IMR-90 (cell line): ENCODE results near the gene THOP1. TPM values are rescaled to one million over a fixed set of nuclear protein-coding genes. Genes with fewer than 3 reads are reported as not detected.

Source experiments
- ATAC-seq: fragments of 200-7000 bp; cut with Tn5 transposase; 2 replicates; pipeline ENCODE4 v1.9.1; 2020; ENCODE audit warnings: low read depth, mild to moderate bottlenecking, moderate library complexity
- BruUV-seq: library from RNA; stranded (reverse); fragments of 400-500 nt; replicated peaks from 2 replicates; lab custom pipeline; 2021; lab: Mats Ljungman, UMichigan
- CTCF ChIA-PET: fragments of 300-600 bp; formaldehyde crosslinking; extraction: SDS; loops from one replicate; lab custom pipeline; 2021; ENCODE audit warnings: antibody characterized with exemption; lab: Yijun Ruan, JAX
- POLR2A ChIA-PET: fragments of 300-600 bp; sonication (Branson Sonifier 250); formaldehyde crosslinking; loops from one replicate; lab custom pipeline; 2022; ENCODE audit warnings: antibody characterized with exemption; ENCODE audit not compliant: unreplicated experiment; lab: Charles Lee
- DNase-seq: peaks from one replicate; pipeline ENCODE4 v3.0.0; 2013
- H2AFZ ChIP-seq: replicated peaks from 2 replicates; pipeline ENCODE3; 2013; ENCODE audit warnings: low read length, mild to moderate bottlenecking; ENCODE audit not compliant: poor library complexity
- H2AK5ac ChIP-seq: 2 replicates; pipeline ENCODE4 v1.6.1; 2013; ENCODE audit warnings: low read depth, low read length, inconsistent platforms
- H2AK9ac ChIP-seq: replicated peaks from 2 replicates; pipeline ENCODE3; 2013; ENCODE audit warnings: mild to moderate bottlenecking, low read depth, low read length, moderate library complexity; ENCODE audit not compliant: poor library complexity
- H2BK120ac ChIP-seq: 2 replicates; pipeline ENCODE4 v1.6.1; 2013; ENCODE audit warnings: low read depth, low read length, inconsistent platforms
- H2BK15ac ChIP-seq: 3 replicates; pipeline ENCODE4 v1.6.1; 2013; ENCODE audit warnings: low read depth, low read length, inconsistent platforms
- H2BK20ac ChIP-seq: 2 replicates; pipeline ENCODE4 v1.6.1; 2013; ENCODE audit warnings: low read depth, mild to moderate bottlenecking, inconsistent platforms, low read length, moderate library complexity
- H2BK5ac ChIP-seq: 2 replicates; pipeline ENCODE4 v1.6.1; 2013; ENCODE audit warnings: mild to moderate bottlenecking, low read depth, low read length, inconsistent platforms; ENCODE audit not compliant: poor library complexity, severe bottlenecking
- H3K14ac ChIP-seq: replicated peaks from 2 replicates; pipeline ENCODE4 v1.6.1; 2013; ENCODE audit warnings: low read depth, low read length, inconsistent platforms
- H3K18ac ChIP-seq: 2 replicates; pipeline ENCODE4 v1.6.1; 2013; ENCODE audit warnings: low read depth, low read length, control low read depth
- H3K23ac ChIP-seq: 2 replicates; pipeline ENCODE4 v1.6.1; 2013; ENCODE audit warnings: low read depth, low read length, inconsistent platforms
- H3K27ac ChIP-seq: 2 replicates; pipeline ENCODE4 v1.5.1; 2013; ENCODE audit warnings: mild to moderate bottlenecking, control low read depth, low read length; ENCODE audit not compliant: insufficient read depth
- H3K27me3 ChIP-seq: 2 replicates; pipeline ENCODE4 v1.6.1; 2013; ENCODE audit warnings: low read length; ENCODE audit not compliant: control insufficient read depth, insufficient read depth
- H3K36me3 ChIP-seq: 2 replicates; pipeline ENCODE4 v1.6.1; 2013; ENCODE audit warnings: low read length, mixed read lengths; ENCODE audit not compliant: control insufficient read depth, insufficient read depth
- H3K4ac ChIP-seq: 2 replicates; pipeline ENCODE4 v1.6.1; 2013; ENCODE audit warnings: low read depth, low read length, inconsistent platforms
- H3K4me1 ChIP-seq: 2 replicates; pipeline ENCODE4 v1.6.1; 2013; ENCODE audit warnings: low read length, mixed read lengths; ENCODE audit not compliant: control insufficient read depth, insufficient read depth
- H3K4me2 ChIP-seq: 2 replicates; pipeline ENCODE4 v1.6.1; 2013; ENCODE audit warnings: low read depth, mild to moderate bottlenecking, control low read depth, low read length, moderate library complexity
- H3K4me3 ChIP-seq: 2 replicates; pipeline ENCODE4 v1.5.1; 2013; ENCODE audit warnings: low read depth, mild to moderate bottlenecking, control low read depth, low read length, moderate library complexity; ENCODE audit not compliant: insufficient read depth
- H3K56ac ChIP-seq: 2 replicates; pipeline ENCODE4 v1.6.1; 2013; ENCODE audit warnings: low read length, inconsistent platforms; ENCODE audit not compliant: insufficient read depth; ENCODE audit errors: extremely low read depth
- H3K79me1 ChIP-seq, 2 experiments: 2 replicates each; pipeline ENCODE4 v1.6.1; 2013; ENCODE audit warnings: low read length in 2 of 2, inconsistent platforms in 1 of 2, low read depth in 1 of 2
- H3K9ac ChIP-seq: 2 replicates; pipeline ENCODE4 v1.6.1; 2013; ENCODE audit warnings: low read depth, low read length, control low read depth
- H3K9me1 ChIP-seq: 2 replicates; pipeline ENCODE4 v1.6.1; 2013; ENCODE audit warnings: low read length, inconsistent platforms; ENCODE audit not compliant: insufficient read depth
- H3K9me3 ChIP-seq: 2 replicates; pipeline ENCODE4 v1.6.1; 2013; ENCODE audit warnings: low read length; ENCODE audit not compliant: control insufficient read depth, insufficient read depth
- H4K20me1 ChIP-seq: 2 replicates; pipeline ENCODE4 v1.6.1; 2013; ENCODE audit warnings: low read length, inconsistent platforms; ENCODE audit not compliant: insufficient read depth
- H4K5ac ChIP-seq: 2 replicates; pipeline ENCODE4 v1.6.1; 2013; ENCODE audit warnings: mild to moderate bottlenecking, low read depth, low read length, control low read depth
- H4K8ac ChIP-seq, 2 experiments: 2 replicates each; pipeline ENCODE4 v1.6.1; 2013; ENCODE audit warnings: low read depth in 2 of 2, low read length in 2 of 2, control low read depth in 1 of 2, inconsistent platforms in 1 of 2
- H4K91ac ChIP-seq: 2 replicates; pipeline ENCODE4 v1.6.1; 2013; ENCODE audit warnings: low read depth, low read length, inconsistent platforms; ENCODE audit not compliant: insufficient read depth
- BHLHE40 ChIP-seq: fragments of 150-350 bp; IDR thresholded peaks from 2 replicates; pipeline ENCODE4 v1.6.1; 2016; ENCODE audit warnings: mild to moderate bottlenecking, low read depth, low read length
- CHD1 ChIP-seq: IDR thresholded peaks from 2 replicates; pipeline ENCODE4 v1.6.1; 2012; ENCODE audit warnings: low read depth, low read length, improper control_type of control experiment
- CTCF ChIP-seq: conservative IDR thresholded peaks from 2 replicates; pipeline ENCODE4 v1.5.1; 2012; ENCODE audit warnings: mild to moderate bottlenecking, low read depth, low read length, improper control_type of control experiment
- MAFK ChIP-seq: IDR thresholded peaks from 2 replicates; pipeline ENCODE4 v1.6.1; 2012; ENCODE audit warnings: low read depth, low read length, improper control_type of control experiment
- RCOR1 ChIP-seq: IDR thresholded peaks from 2 replicates; pipeline ENCODE4 v1.6.1; 2012; ENCODE audit warnings: mild to moderate bottlenecking, low read length, improper control_type of control experiment; ENCODE audit not compliant: insufficient replicate concordance
- WGBS, 2 experiments: methylation state at CpG; one replicate each; pipeline versions ENCODE4 v1.1.5 to v1.1.7; 2013; ENCODE audit warnings: missing lambda C conversion rate in 2 of 2; ENCODE audit not compliant: insufficient read length in 1 of 2; ENCODE audit errors: extremely low coverage in 2 of 2; 5-methylcytosine and 5-hydroxymethylcytosine counted together
- dilution Hi-C: fragments of 300-500 bp; cut with HindIII; formaldehyde crosslinking; loops from one replicate; pipeline ENCODE4 v1.14.3; 2018; ENCODE audit warnings: low sequenced_read_pairs; ENCODE audit not compliant: unreplicated experiment
- in situ Hi-C: fragments of 300-500 bp; cut with MboI; formaldehyde crosslinking; loops from 3 replicates; pipeline ENCODE4 v1.14.3; 2019; ENCODE audit warnings: low sequenced_read_pairs, inconsistent platforms, mixed read lengths
- intact Hi-C: fragments of 100-400 bp; cut with micrococcal nuclease; formaldehyde crosslinking; loops from 2 replicates; pipeline ENCODE4 v1.10.0; 2022
- polyA plus RNA-seq, 3 experiments: library from polyadenylated mRNA; depleted of rRNA; stranded (reverse); fragments of >200 nt; gene quantifications; 2 replicates each; pipeline ENCODE4 v1.2.3, GENCODE V29; 2012; ENCODE audit warnings: low replicate concordance in 1 of 3
- total RNA-seq: library from RNA; depleted of rRNA; stranded (reverse); fragments of >200 nt; gene quantifications from 2 replicates; pipeline ENCODE4 v1.2.3, GENCODE V29; 2012

The THOP1 gene
- total and polyA plus RNA-seq, 2 of the 4 experiments (the other 2 are of a cell fraction) = 57.5 to 91.9 TPM

DNA sequence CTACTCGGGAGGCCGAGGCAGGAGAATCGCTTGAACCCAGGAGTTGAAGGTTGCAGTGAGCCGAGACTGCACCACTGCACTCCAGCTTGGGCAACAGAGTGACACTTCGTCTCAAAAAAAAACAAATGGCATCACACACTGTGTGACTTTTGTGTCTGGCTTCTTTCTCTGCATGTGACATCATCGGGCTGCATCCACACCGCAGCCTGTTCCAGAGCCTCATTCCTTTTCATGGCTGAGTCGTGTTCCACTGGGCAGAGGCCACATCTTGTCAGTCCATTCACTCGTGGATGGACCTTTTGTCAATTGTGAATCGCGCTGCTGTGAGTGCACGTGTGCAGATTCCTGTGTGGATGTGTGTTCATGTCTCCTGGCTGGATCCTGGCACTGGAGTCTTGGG, 8.3 kb downstream of the THOP1 start:
- Histone ChIP-seq H3K18ac (no peak overlapping the region), H2BK15ac (no peak overlapping the region), H2AK5ac (no peak overlapping the region), H3K36me3 (peaks cover 45% of the 10 kb centered on the region), H3K27ac (no peak overlapping the region), H2BK120ac (no peak overlapping the region), H2AFZ (no peak overlapping the region), H4K8ac (no peak overlapping the region), H3K4me3 (no peak overlapping the region), H3K14ac (no peak overlapping the region), H3K23ac (no peak overlapping the region), H4K91ac (no peak overlapping the region), H4K20me1 (no peaks in the 10 kb centered on the region; the same call in none of the 2 replicates), H2BK5ac (no peak overlapping the region), H3K56ac (no peak overlapping the region), H3K9ac (no peak overlapping the region), H3K4ac (no peak overlapping the region), H4K5ac (no peak overlapping the region), H3K9me3 (no peaks in the 10 kb centered on the region), H3K9me1 (no peaks in the 10 kb centered on the region; the same call in 1 of the 2 replicates), H2AK9ac (no peak overlapping the region), H3K79me1 (peaks cover 3 to 44% of the 10 kb centered on the region in 2 experiments; a peak in 3 of 4 replicates), H3K4me2 (no peak overlapping the region), H3K27me3 (no peaks in the 10 kb centered on the region), H2BK20ac (no peak overlapping the region), H3K4me1 (no peaks in the 10 kb centered on the region)
- no peak for ATAC-seq
- no peak for TF ChIP-seq BHLHE40
- TF ChIP-seq MAFK = no peak
- TF ChIP-seq CHD1 = no peak
- no peak for TF ChIP-seq RCOR1
- TF ChIP-seq CTCF = no peak
- dilution Hi-C loops (no loop called here), intact Hi-C loops (no loop called here), in situ Hi-C loops (no loop called here)
- CTCF ChIA-PET = no interaction called here
- DNase-seq = no peak
- WGBS, 2 experiments = 100% methylated on average over 1 of the region's 12 CpGs; no CpG with 5 or more reads in 1 of the 2 experiments
- no TSS peak for BruUV-seq
- POLR2A ChIA-PET = no interaction called here
